ENCODE data around the gene CADM2. TPM values are rescaled to one million over a fixed set of nuclear protein-coding genes. Genes with fewer than 3 reads are reported as not detected.

CADM2 gene
- total RNA-seq, 4 donors from 2014 or later: 0.13 to 2.1 (median 0.58) TPM

DNA sequence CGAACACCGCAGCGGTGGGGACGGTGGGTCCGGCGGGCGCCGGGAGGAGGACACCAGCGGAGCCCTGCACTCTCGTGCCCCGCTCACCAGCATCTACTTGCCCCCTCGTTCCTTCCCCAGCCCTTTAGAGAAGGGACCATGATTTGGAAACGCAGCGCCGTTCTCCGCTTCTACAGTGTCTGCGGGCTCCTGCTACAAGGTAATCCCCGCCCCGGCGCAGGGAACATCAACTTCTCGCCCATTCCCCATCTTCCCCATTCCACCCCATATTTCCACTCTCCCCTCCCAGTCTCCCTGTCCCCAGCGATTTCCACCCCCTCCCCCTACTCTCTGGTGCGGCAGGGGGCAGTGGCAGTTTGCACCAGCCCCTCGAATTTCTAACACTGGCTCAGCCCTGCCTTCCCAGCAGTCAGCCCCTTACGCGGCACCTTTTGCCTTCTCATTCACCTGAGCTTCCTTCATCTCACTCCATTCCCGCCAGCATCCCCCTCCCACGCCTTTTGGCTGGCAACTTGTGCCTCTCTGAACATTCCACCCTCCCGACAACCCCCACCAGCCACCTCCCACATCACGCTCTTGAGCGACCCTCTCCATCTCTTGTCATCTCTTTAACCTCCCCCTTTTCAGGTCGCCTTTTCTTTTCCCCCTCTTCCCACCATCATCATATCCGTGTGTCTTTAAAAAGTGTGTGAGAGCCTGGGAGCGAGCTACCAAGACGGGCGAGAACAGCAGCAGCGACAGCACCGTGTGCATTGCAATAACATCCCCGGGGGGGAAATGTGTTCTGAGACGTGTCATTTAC, 882 bp downstream of the CADM2 start:
- no peak for DNase-seq (ENCODE audit: low spot score in 2 of 2)
- peak overlapping the region; percentile 30 for H3K4me3 ChIP-seq (ENCODE audit: low read depth, poor library complexity, severe bottlenecking)
- intact Hi-C loops (cut with DNase I; ENCODE audit: low total_unique reads): no loop called here
- TF ChIP-seq POLR2A (IDR thresholded peaks at IDR 0.05): no peak
- TF ChIP-seq, protein P1, sequence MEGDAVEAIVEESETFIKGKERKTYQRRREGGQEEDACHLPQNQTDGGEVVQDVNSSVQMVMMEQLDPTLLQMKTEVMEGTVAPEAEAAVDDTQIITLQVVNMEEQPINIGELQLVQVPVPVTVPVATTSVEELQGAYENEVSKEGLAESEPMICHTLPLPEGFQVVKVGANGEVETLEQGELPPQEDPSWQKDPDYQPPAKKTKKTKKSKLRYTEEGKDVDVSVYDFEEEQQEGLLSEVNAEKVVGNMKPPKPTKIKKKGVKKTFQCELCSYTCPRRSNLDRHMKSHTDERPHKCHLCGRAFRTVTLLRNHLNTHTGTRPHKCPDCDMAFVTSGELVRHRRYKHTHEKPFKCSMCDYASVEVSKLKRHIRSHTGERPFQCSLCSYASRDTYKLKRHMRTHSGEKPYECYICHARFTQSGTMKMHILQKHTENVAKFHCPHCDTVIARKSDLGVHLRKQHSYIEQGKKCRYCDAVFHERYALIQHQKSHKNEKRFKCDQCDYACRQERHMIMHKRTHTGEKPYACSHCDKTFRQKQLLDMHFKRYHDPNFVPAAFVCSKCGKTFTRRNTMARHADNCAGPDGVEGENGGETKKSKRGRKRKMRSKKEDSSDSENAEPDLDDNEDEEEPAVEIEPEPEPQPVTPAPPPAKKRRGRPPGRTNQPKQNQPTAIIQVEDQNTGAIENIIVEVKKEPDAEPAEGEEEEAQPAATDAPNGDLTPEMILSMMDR (IDR thresholded peaks at IDR 0.05): no peak
- 2 to 3% methylated on average over 36 to 40 of the region's 40 CpGs for WGBS, 2 donors

DNA sequence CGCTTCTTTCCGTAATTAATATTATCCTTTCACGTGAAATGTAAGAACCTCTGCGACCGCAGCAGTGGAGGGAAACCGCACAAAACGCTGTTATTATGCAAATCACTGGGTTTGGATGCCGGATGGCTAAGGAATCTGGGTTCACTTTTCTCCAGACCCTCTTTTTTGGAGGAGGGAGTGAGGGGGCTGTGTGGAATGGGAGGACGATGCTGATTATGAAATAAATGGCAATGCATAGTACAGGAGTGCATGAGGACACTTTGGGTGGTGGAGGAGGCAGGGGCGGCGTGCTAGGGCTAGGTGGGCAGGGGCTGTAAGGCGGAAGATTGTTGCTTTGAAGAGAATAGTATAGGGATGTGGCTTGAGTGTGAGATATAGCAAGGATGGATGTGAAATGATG, 1.8 kb downstream of the CADM2 start:
- WGBS, 2 donors: 6 to 10% methylated on average over 12 of the region's 12 CpGs
- intact Hi-C loops (cut with DNase I; ENCODE audit: low total_unique reads): no loop called here
- no peak for DNase-seq (ENCODE audit: low spot score in 2 of 2)
- no peak overlapping the region for H3K4me3 ChIP-seq (ENCODE audit: low read depth, poor library complexity, severe bottlenecking)
- TF ChIP-seq, protein P1 (IDR thresholded peaks at IDR 0.05): no peak
- TF ChIP-seq POLR2A (IDR thresholded peaks at IDR 0.05): no peak

DNA sequence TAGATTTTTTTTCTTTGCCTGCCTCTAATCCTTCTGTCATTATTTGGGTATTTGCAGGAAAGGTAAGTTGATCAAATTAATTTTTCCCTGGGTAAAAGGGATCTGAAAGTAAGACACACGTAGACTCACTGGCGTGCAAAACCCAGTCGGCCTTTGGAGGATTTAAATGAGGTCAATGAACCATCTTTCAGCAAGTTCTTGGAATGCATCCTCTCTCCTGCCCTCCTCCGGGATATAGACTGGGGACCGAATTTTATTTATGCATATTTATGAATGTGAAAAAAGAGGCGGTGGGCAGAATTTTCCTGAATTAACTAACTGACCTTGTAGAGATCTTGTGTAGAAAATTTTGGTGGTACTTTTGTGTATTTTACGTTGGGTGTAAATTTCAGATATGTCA, 2.2 kb downstream of the CADM2 start:
- 26 to 33% methylated on average over 7 of the region's 7 CpGs for WGBS, 2 donors
- DNase-seq (ENCODE audit: low spot score in 2 of 2): no peak
- no peak overlapping the region for H3K4me3 ChIP-seq (ENCODE audit: low read depth, poor library complexity, severe bottlenecking)
- no peak for TF ChIP-seq POLR2A (IDR thresholded peaks at IDR 0.05)
- TF ChIP-seq, protein P1 (IDR thresholded peaks at IDR 0.05): no peak
- intact Hi-C loops (cut with DNase I; ENCODE audit: low total_unique reads): no loop called here

DNA sequence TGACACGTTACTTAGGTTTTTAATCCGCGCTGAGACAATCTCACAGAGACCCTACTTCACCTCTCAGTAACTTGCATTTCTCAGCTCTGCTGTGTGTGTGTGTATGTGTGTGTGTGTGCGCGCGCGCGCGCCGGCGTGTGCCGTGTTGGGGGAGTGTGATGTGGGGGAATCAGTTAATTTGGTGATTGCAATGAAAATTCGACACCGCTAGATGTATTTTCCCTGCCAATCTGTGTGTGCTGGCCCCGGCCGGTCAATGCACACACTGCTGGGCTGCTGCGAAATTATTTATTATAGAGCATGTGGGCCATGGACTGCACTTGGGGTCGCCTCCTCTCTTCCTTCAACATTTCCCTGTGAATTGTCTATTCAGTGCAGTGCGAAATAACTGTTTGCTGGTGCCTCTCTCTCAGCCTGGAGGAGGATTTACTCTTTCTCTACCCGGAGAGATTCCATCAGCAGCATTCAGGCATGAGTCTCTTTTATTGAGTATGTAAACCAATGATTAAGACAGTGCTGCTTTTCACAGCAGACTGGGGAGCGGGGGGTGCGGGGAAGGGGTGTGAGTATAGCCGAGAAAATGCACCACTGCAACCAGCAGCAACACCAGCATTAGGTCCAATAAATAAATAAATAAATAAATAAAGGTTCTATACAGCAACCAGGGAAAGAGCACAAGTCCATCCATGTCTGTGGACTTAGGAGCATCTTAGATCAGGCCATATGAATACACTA, 2.9 kb downstream of the CADM2 start:
- no peak for TF ChIP-seq POLR2A (IDR thresholded peaks at IDR 0.05)
- TF ChIP-seq, protein P1 (IDR thresholded peaks at IDR 0.05): no peak
- WGBS, 2 donors: 32 to 38% methylated on average over 23 of the region's 23 CpGs
- no peak for DNase-seq (ENCODE audit: low spot score in 2 of 2)
- intact Hi-C loops (cut with DNase I; ENCODE audit: low total_unique reads): no loop called here
- no peak overlapping the region for H3K4me3 ChIP-seq (ENCODE audit: low read depth, poor library complexity, severe bottlenecking)

DNA sequence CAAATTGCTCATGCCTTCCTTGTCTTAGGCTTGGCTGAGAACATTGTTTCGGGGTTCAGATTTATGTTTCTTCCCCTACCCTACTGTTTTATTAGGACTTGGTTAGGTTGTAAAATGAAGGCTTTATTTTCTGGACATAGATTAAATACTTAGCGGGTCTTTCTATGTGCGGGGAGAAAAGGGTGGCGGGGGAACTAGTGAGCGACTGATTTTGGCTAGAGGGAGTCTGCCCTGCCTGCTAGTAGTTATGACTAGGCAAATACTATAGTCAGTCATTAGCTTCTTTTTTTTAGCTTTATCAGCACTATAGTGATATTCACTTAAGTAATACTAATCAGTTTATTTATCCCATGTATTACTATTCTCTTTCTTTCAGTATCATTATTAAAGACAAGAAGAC, 3.6 kb downstream of the CADM2 start:
- TF ChIP-seq, protein P1 (IDR thresholded peaks at IDR 0.05): no peak
- no peak for TF ChIP-seq POLR2A (IDR thresholded peaks at IDR 0.05)
- no peak overlapping the region for H3K4me3 ChIP-seq (ENCODE audit: low read depth, poor library complexity, severe bottlenecking)
- intact Hi-C loops (cut with DNase I; ENCODE audit: low total_unique reads): no loop called here
- WGBS, 2 donors: 92 to 97% methylated on average over 5 of the region's 5 CpGs
- no peak for DNase-seq (ENCODE audit: low spot score in 2 of 2)
